ENCODE results near the gene GALNT14. TPM values are rescaled to one million over a fixed set of nuclear protein-coding genes. Genes with fewer than 3 reads are reported as not detected.

GALNT14 gene
- total and polyA plus RNA-seq, 2 of the 13 experiments (the other 11 are each of a cell fraction or from before 2014, with no cell fraction given) = not detected

DNA sequence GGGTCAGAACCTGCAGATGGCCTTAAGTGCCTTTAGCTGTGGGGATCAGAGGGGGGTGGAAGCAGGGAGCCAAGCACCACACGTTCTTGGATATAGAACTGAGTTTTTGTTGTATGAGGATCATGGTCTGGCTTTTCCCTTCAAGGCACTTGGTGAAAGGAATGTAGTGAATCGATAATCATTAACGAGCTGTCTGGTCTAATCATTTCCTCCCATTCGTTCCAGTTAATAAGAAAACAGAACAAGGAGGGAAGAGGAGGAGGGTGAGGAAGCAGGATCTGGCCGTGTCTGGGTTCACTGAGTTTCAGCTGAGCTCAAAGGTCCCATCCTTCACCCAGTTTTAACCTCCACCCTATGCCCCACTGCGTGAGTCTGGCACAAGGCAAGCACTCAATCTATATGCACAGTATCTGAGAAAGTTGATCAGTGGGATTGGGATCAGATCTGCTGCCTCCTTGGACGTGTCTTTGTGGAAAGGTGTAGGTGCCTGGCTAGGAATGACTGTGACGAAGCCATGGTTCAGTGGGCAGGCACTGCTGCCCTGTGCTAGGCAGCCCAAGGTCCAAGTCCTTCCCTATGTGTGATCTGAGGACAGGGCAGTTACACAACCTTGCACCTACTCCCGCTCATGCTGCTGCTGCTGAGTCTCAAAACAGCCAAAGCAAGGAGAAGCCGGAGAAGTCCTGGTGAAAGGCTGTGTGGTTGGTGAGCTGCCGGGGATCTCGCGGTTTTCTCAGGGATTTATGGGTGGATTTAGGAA, 54.8 kb downstream of the GALNT14 start:
- Histone ChIP-seq H3K27ac (ENCODE audit: extremely low read length, insufficient read depth, low read length) (no peak overlapping the region), H3K36me3 (replicated peaks in 1 of 2; ENCODE audit: control insufficient read depth in 1 of 2, insufficient read depth in 2 of 2, low read length in 2 of 2) (no peaks in the 10 kb centered on the region), H3K79me2 (ENCODE audit: insufficient read depth, low read length) (no peaks in the 10 kb centered on the region), H3K27me3 (ENCODE audit: control insufficient read depth in 1 of 2, insufficient read depth in 2 of 2, low read length in 2 of 2) (0 out of 5 replicates have a peak, but pooled peaks cover 0 to 7% of the 10 kb centered on the region in 2 experiments), H2AFZ (ENCODE audit: low read length) (no peak overlapping the region), H3K4me3 (replicated peaks in 1 of 3; ENCODE audit: insufficient read depth in 1 of 3, low read depth in 2 of 3, low read length in 3 of 3) (no peak overlapping the region), H3K9me3 (ENCODE audit: low read length) (no peaks in the 10 kb centered on the region), H3K4me1 (ENCODE audit: insufficient read depth, low read length) (peaks cover 11% of the 10 kb centered on the region), H3K4me2 (ENCODE audit: low read depth, low read length) (0 out of 2 replicates have a peak overlapping the region, but pooled peaks have one; percentile 3), H3K9ac (ENCODE audit: insufficient read depth, low read depth, low read length) (no peak overlapping the region), H4K20me1 (ENCODE audit: insufficient read depth, low read length) (no peaks in the 10 kb centered on the region)
- peak; percentile 4 for FAIRE-seq
- BruUV-seq (replicated peaks) = no TSS peak
- ATAC-seq = peak; percentile 89
- ChIA-PET POLR2A (no interaction called here), CTCF (ENCODE audit: low intra/inter-chr PET ratio, low total read pairs) (no interaction called here)
- DNase-seq (ENCODE audit: low spot score) = no peak
- in situ Hi-C loops (cut with HindIII; ENCODE audit: extremely low pct_ligation_motif_present, low pct_unique_long_range_greater_than_20kb) (no loop called here), intact Hi-C loops (cut with micrococcal nuclease; ENCODE audit: unreplicated experiment) (no loop called here)
- 6% methylated on average over 12 of the region's 13 CpGs for whole genome bisulfite sequencing (ENCODE audit: low lambda C conversion rate)
- TF ChIP-seq SALL1 (CRISPR knock-in tag; IDR thresholded peaks at IDR 0.05) (0 out of 2 replicates have a peak, but pooled peaks have one; percentile 21), MIXL1 (CRISPR knock-in tag; IDR thresholded peaks at IDR 0.05) (no peak), ZNF121 (CRISPR knock-in tag; IDR thresholded peaks at IDR 0.05) (peak; percentile 58; the same call in 1 of the 2 replicates), ZNF274 (CRISPR knock-in tag; IDR thresholded peaks at IDR 0.05) (no peak), ZNF724P (CRISPR knock-in tag; IDR thresholded peaks at IDR 0.05; ENCODE audit: borderline replicate concordance) (no peak), FOXM1 (CRISPR knock-in tag; IDR thresholded peaks at IDR 0.05) (no peak), ATAD3A (CRISPR knock-in tag; IDR thresholded peaks at IDR 0.05) (no peak), HNF4G (IDR thresholded peaks at IDR 0.05; ENCODE audit: borderline replicate concordance, low read depth, low read length) (0 out of 2 replicates have a peak, but pooled peaks have one; percentile 30), HNF4G (CRISPR knock-in tag; IDR thresholded peaks at IDR 0.05; ENCODE audit: borderline replicate concordance, low read depth) (no peak), NR2F6 (IDR thresholded peaks at IDR 0.05) (no peak), NR2F6 (CRISPR knock-in tag; IDR thresholded peaks at IDR 0.05) (no peak), CCDC6 (CRISPR knock-in tag; IDR thresholded peaks at IDR 0.05) (no peak), MED8 (CRISPR knock-in tag; IDR thresholded peaks at IDR 0.05; ENCODE audit: insufficient replicate concordance) (no peak), U2AF2 (IDR thresholded peaks at IDR 0.05; ENCODE audit: low read depth, low read length) (no peak), NCOA5 (CRISPR knock-in tag; IDR thresholded peaks at IDR 0.05) (no peak), ZKSCAN8 (CRISPR knock-in tag; IDR thresholded peaks at IDR 0.05; ENCODE audit: borderline replicate concordance) (no peak), RXRB (CRISPR knock-in tag; IDR thresholded peaks at IDR 0.05; ENCODE audit: borderline replicate concordance) (peak; percentile 71), DMAP1 (CRISPR knock-in tag; IDR thresholded peaks at IDR 0.05) (no peak), GPN1 (CRISPR knock-in tag; IDR thresholded peaks at IDR 0.05; ENCODE audit: borderline replicate concordance) (no peak), BRD4 (CRISPR knock-in tag; IDR thresholded peaks at IDR 0.05) (no peak), AGO1 (IDR thresholded peaks at IDR 0.05; ENCODE audit: low read depth, low read length, poor library complexity, severe bottlenecking) (no peak), SKI (IDR thresholded peaks at IDR 0.05; ENCODE audit: partially characterized antibody) (no peak), ZNF549 (CRISPR knock-in tag; IDR thresholded peaks at IDR 0.05) (peak; percentile 98), NFE2L2 (IDR thresholded peaks at IDR 0.05; ENCODE audit: low read length) (no peak), KDM6A (CRISPR knock-in tag; IDR thresholded peaks at IDR 0.05; ENCODE audit: low read depth) (no peak), SOX5 (CRISPR knock-in tag; IDR thresholded peaks at IDR 0.05; ENCODE audit: borderline replicate concordance) (no peak)
- TF ChIP-seq, protein P1, sequence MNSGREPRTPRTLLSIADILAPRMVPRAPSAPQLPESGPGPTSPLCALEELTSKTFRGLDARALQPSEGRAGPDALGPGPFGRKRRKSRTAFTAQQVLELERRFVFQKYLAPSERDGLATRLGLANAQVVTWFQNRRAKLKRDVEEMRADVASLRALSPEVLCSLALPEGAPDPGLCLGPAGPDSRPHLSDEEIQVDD (CRISPR knock-in tag; IDR thresholded peaks at IDR 0.05; ENCODE audit: borderline replicate concordance) = no peak
- TF ChIP-seq, protein P2, sequence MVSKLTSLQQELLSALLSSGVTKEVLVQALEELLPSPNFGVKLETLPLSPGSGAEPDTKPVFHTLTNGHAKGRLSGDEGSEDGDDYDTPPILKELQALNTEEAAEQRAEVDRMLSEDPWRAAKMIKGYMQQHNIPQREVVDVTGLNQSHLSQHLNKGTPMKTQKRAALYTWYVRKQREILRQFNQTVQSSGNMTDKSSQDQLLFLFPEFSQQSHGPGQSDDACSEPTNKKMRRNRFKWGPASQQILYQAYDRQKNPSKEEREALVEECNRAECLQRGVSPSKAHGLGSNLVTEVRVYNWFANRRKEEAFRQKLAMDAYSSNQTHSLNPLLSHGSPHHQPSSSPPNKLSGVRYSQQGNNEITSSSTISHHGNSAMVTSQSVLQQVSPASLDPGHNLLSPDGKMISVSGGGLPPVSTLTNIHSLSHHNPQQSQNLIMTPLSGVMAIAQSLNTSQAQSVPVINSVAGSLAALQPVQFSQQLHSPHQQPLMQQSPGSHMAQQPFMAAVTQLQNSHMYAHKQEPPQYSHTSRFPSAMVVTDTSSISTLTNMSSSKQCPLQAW (CRISPR knock-in tag; IDR thresholded peaks at IDR 0.05) = no peak
